Astrocyte (in vitro differentiated cells and primary cell): ENCODE results near the gene CHEK1. TPM values are rescaled to one million over a fixed set of nuclear protein-coding genes. Genes with fewer than 3 reads are reported as not detected.

Experiments used
- DNase-seq: peaks from one replicate; pipeline ENCODE4 v3.0.0-alpha.2; 2010; ENCODE audit warnings: low read depth
- FAIRE-seq: peaks from 2 replicates; lab custom pipeline; 2011; peaks lifted over from hg19 to GRCh38; lab: Jason Lieb, UNC
- H2AFZ ChIP-seq: 2 replicates; pipeline ENCODE4 v1.6.0; 2012; ENCODE audit warnings: low read depth, low read length, inconsistent platforms
- H3K27ac ChIP-seq: 2 replicates; pipeline ENCODE4 v1.5.1; 2011; ENCODE audit warnings: low read depth, low read length, inconsistent platforms
- H3K27me3 ChIP-seq: 2 replicates; pipeline ENCODE4 v1.6.0; 2011; ENCODE audit warnings: low read length, inconsistent platforms; ENCODE audit not compliant: insufficient read depth
- H3K36me3 ChIP-seq: 2 replicates; pipeline ENCODE4 v1.5.1; 2011; ENCODE audit warnings: low read length, inconsistent platforms; ENCODE audit not compliant: insufficient read depth
- H3K4me1 ChIP-seq: 2 replicates; pipeline ENCODE4 v1.5.1; 2011; ENCODE audit warnings: low read length, inconsistent platforms; ENCODE audit not compliant: insufficient read depth
- H3K4me2 ChIP-seq: 2 replicates; pipeline ENCODE4 v1.6.0; 2012; ENCODE audit warnings: low read length, inconsistent platforms
- H3K4me3 ChIP-seq: 2 replicates; pipeline ENCODE4 v1.5.1; 2011; ENCODE audit warnings: low read depth, mild to moderate bottlenecking, low read length, inconsistent platforms; ENCODE audit not compliant: insufficient read depth
- H3K79me2 ChIP-seq: 2 replicates; pipeline ENCODE4 v1.6.0; 2012; ENCODE audit warnings: mild to moderate bottlenecking, low read length, inconsistent platforms; ENCODE audit not compliant: insufficient read depth
- H3K9ac ChIP-seq: 2 replicates; pipeline ENCODE4 v1.6.0; 2012; ENCODE audit warnings: mild to moderate bottlenecking, low read length, inconsistent platforms
- H3K9me3 ChIP-seq: 2 replicates; pipeline ENCODE4 v1.5.1; 2012; ENCODE audit warnings: low read depth, mild to moderate bottlenecking, low read length, inconsistent platforms; ENCODE audit not compliant: insufficient read depth
- H4K20me1 ChIP-seq: 2 replicates; pipeline ENCODE4 v1.6.0; 2012; ENCODE audit warnings: low read length, inconsistent platforms; ENCODE audit not compliant: insufficient read depth
- H3K27ac Mint-ChIP-seq: one replicate; pipeline ENCODE4 v1.8.0; 2021; ENCODE audit warnings: mild to moderate bottlenecking, mixed read lengths; ENCODE audit not compliant: unreplicated experiment
- H3K27me3 Mint-ChIP-seq: one replicate; pipeline ENCODE4 v1.8.0; 2021; ENCODE audit warnings: low read depth, mixed read lengths; ENCODE audit not compliant: unreplicated experiment
- H3K36me3 Mint-ChIP-seq: one replicate; pipeline ENCODE4 v1.8.0; 2021; ENCODE audit warnings: low read depth, mixed read lengths; ENCODE audit not compliant: unreplicated experiment
- H3K4me1 Mint-ChIP-seq: one replicate; pipeline ENCODE4 v1.8.0; 2021; ENCODE audit warnings: low read depth, mixed read lengths; ENCODE audit not compliant: unreplicated experiment
- H3K4me3 Mint-ChIP-seq: one replicate; pipeline ENCODE4 v1.8.0; 2021; ENCODE audit warnings: mild to moderate bottlenecking, moderate library complexity, mixed read lengths; ENCODE audit not compliant: unreplicated experiment
- H3K9me3 Mint-ChIP-seq: one replicate; pipeline ENCODE4 v1.8.0; 2021; ENCODE audit warnings: mild to moderate bottlenecking, mixed read lengths; ENCODE audit not compliant: unreplicated experiment
- CTCF ChIP-seq: IDR thresholded peaks from 2 replicates; pipeline ENCODE4 v1.5.1; 2011; ENCODE audit warnings: low read depth, mild to moderate bottlenecking, inconsistent platforms, low read length, moderate library complexity; ENCODE audit not compliant: insufficient read depth
- EZH2 ChIP-seq: IDR thresholded peaks from 2 replicates; pipeline ENCODE4 v1.6.1; 2012; ENCODE audit warnings: mild to moderate bottlenecking, low read length, inconsistent platforms; ENCODE audit not compliant: insufficient read depth
- total RNA-seq: library from RNA; stranded (reverse); gene quantifications from 2 replicates; pipeline ENCODE4 v1.2.1, GENCODE V29; 2021

CHEK1 gene
- total RNA-seq, 1 donor from 2014 or later = 30.3 TPM

GRCh38 chr11:125671561-125671960, 46.6 kb downstream of the CHEK1 start:
- TF ChIP-seq CTCF = no peak
- TF ChIP-seq EZH2 = no peak

GRCh38 chr11:125674210-125674609, 49.2 kb downstream of the CHEK1 start:
- Mint-ChIP-seq H3K27ac (no peak overlapping the region), H3K9me3 (no peaks in the 10 kb centered on the region), H3K4me1 (no peaks in the 10 kb centered on the region), H3K36me3 (peaks cover 8% of the 10 kb centered on the region), H3K4me3 (no peak overlapping the region), H3K27me3 (no peaks in the 10 kb centered on the region)
- Histone ChIP-seq H3K9me3 (no peaks in the 10 kb centered on the region), H3K4me1 (no peaks in the 10 kb centered on the region), H3K9ac (no peak overlapping the region), H3K27me3 (no peaks in the 10 kb centered on the region), H3K4me3 (no peak overlapping the region), H2AFZ (no peak overlapping the region), H3K36me3 (no peaks in the 10 kb centered on the region), H3K4me2 (no peak overlapping the region), H4K20me1 (no peaks in the 10 kb centered on the region), H3K79me2 (no peaks in the 10 kb centered on the region), H3K27ac (no peak overlapping the region)
- TF ChIP-seq CTCF (no peak), EZH2 (no peak)
- FAIRE-seq = no peak
- no peak for DNase-seq

More at GRCh38 chr11:125671561-125671960, 46.6 kb downstream of the CHEK1 start:
- no peaks in the 10 kb centered on the region for H3K4me1 Mint-ChIP-seq
- Histone ChIP-seq H3K79me2 (peaks cover 8% of the 10 kb centered on the region), H3K4me1 (no peaks in the 10 kb centered on the region), H3K9ac (no peak overlapping the region), H3K27ac (no peak overlapping the region), H3K4me2 (no peak overlapping the region), H2AFZ (no peak overlapping the region), H3K4me3 (no peak overlapping the region), H3K9me3 (no peaks in the 10 kb centered on the region), H3K27me3 (no peaks in the 10 kb centered on the region), H3K36me3 (no peaks in the 10 kb centered on the region), H4K20me1 (no peaks in the 10 kb centered on the region)
- H3K4me3 Mint-ChIP-seq = no peak overlapping the region
- no peak for DNase-seq
- H3K27me3 Mint-ChIP-seq = no peaks in the 10 kb centered on the region
- FAIRE-seq = no peak
- no peaks in the 10 kb centered on the region for H3K9me3 Mint-ChIP-seq
- H3K36me3 Mint-ChIP-seq = peaks cover 3% of the 10 kb centered on the region
- no peak overlapping the region for H3K27ac Mint-ChIP-seq

- TF ChIP-seq CTCF (no peak), EZH2 (no peak)
- no peak for DNase-seq
- Histone ChIP-seq H4K20me1 (no peaks in the 10 kb centered on the region), H2AFZ (no peak overlapping the region), H3K36me3 (no peaks in the 10 kb centered on the region), H3K4me2 (no peak overlapping the region), H3K9me3 (no peaks in the 10 kb centered on the region), H3K4me3 (no peak overlapping the region), H3K27ac (no peak overlapping the region), H3K79me2 (no peaks in the 10 kb centered on the region), H3K9ac (no peak overlapping the region), H3K27me3 (no peaks in the 10 kb centered on the region), H3K4me1 (no peaks in the 10 kb centered on the region)
- H3K4me3 Mint-ChIP-seq = no peak overlapping the region
- H3K9me3 Mint-ChIP-seq = no peaks in the 10 kb centered on the region
- no peak overlapping the region for H3K27ac Mint-ChIP-seq
- H3K36me3 Mint-ChIP-seq = peaks cover 8% of the 10 kb centered on the region
- no peaks in the 10 kb centered on the region for H3K4me1 Mint-ChIP-seq
- no peak for FAIRE-seq
- H3K27me3 Mint-ChIP-seq = no peaks in the 10 kb centered on the region
These were observed 50.2 kb downstream of the CHEK1 start for GRCh38 chr11:125675196-125675595.
